ENCODE measurements around the gene B4GALT6. TPM values are rescaled to one million over a fixed set of nuclear protein-coding genes. Genes with fewer than 3 reads are reported as not detected.

B4GALT6 gene
- total RNA-seq, 1 experiment from 2014 or later, result 16.1 TPM

GRCh38 chr18:31721601-31722000 is 37.2 kb upstream of the B4GALT6 start:
- H3K9me2 ChIP-seq (ENCODE audit: insufficient read depth), result no peaks in the 10 kb centered on the region
- H3K79me2 ChIP-seq (ENCODE audit: insufficient read depth, low read length), result no peaks in the 10 kb centered on the region
- POLR2A ChIA-PET, result no interaction called here
- TF ChIP-seq POLR2A (IDR thresholded peaks at IDR 0.05; ENCODE audit: borderline replicate concordance, extremely low read depth, insufficient read depth, insufficient read length) (no peak), ELF1 (IDR thresholded peaks at IDR 0.05; ENCODE audit: borderline replicate concordance, low read depth) (no peak), TCF7L2 (IDR thresholded peaks at IDR 0.05; ENCODE audit: borderline replicate concordance, extremely low read depth, insufficient read depth, insufficient read length) (no peak), YY1 (IDR thresholded peaks at IDR 0.05; ENCODE audit: extremely low read depth, insufficient replicate concordance, low read depth, low read length) (no peak), CTCF (IDR thresholded peaks at IDR 0.05 in 2 of 3, conservative IDR thresholded peaks at IDR 0.05 in 1 of 3; ENCODE audit: borderline replicate concordance in 1 of 3, insufficient read depth in 1 of 3, low read depth in 2 of 3, low read length in 2 of 3) (no peak), CBX3 (IDR thresholded peaks at IDR 0.05; ENCODE audit: low read depth) (no peak), ZFX (IDR thresholded peaks at IDR 0.05) (no peak), EGR1 (IDR thresholded peaks at IDR 0.05; ENCODE audit: low read depth) (no peak), FOSL1 (IDR thresholded peaks at IDR 0.05; ENCODE audit: low read depth) (no peak), ZNF274 (IDR thresholded peaks at IDR 0.05; ENCODE audit: low read depth, low read length) (no peak), POLR2AphosphoS5 (IDR thresholded peaks at IDR 0.05; ENCODE audit: low read depth, low read length) (no peak), SRF (IDR thresholded peaks at IDR 0.05; ENCODE audit: low read depth) (no peak), EZH2 (IDR thresholded peaks at IDR 0.05) (no peak)
- CTCF ChIA-PET, result interaction anchor here (2.1 kb wide), 1 partner anchor 166 kb away, joined by 5 read pairs; no protein-coding TSS in a partner anchor
- no peak overlapping the region for H3K4me2 ChIP-seq (ENCODE audit: low read length)
- H3K9ac ChIP-seq (ENCODE audit: low read length), result no peak overlapping the region
- H2AFZ ChIP-seq (ENCODE audit: low read depth, low read length, poor library complexity, severe bottlenecking), result no peak overlapping the region
- no peak overlapping the region for H3K27ac ChIP-seq (ENCODE audit: low read depth, low read length)
- no peaks in the 10 kb centered on the region for H3K27me3 ChIP-seq (ENCODE audit: insufficient read depth, low read length)
- peaks cover 6 to 7% of the 10 kb centered on the region in 2 experiments; a peak in 2 of 4 replicates for H3K9me3 ChIP-seq (ENCODE audit: control insufficient read depth in 1 of 2, insufficient read depth in 1 of 2, low read depth in 1 of 2, low read length in 2 of 2)
- BruUV-seq (replicated peaks), result no TSS peak
- intact Hi-C loops (cut with micrococcal nuclease), result loop anchor here (10.0 kb wide), 3 partner anchors 233 to 747 kb away; no protein-coding TSS in a partner anchor
- no peaks in the 10 kb centered on the region for H3K36me3 ChIP-seq (ENCODE audit: control insufficient read depth in 1 of 2, insufficient read depth in 2 of 2, low read length in 2 of 2)
- RAD21 ChIA-PET (ENCODE audit: low non-redundant PET in 1 of 2, low total read pairs in 2 of 2, uncharacterized antibody in 2 of 2, unreplicated experiment in 2 of 2), result no interaction called here
- ATAC-seq (no peak), DNase-seq (ENCODE audit: low read depth, low spot score) (no peak)
- H3K4me3 ChIP-seq (replicated peaks in 1 of 2; ENCODE audit: low read depth in 1 of 2, low read length in 2 of 2), result no peak overlapping the region
- no peaks in the 10 kb centered on the region for H4K20me1 ChIP-seq (ENCODE audit: insufficient read depth)
- H3K4me1 ChIP-seq (ENCODE audit: control insufficient read depth in 1 of 2, insufficient read depth in 2 of 2, low read length in 2 of 2), result no peaks in the 10 kb centered on the region
